DND-41 (cell line): ENCODE data around the gene TSPEAR.

Experiments
- ATAC-seq: fragments of 200-7000 bp; cut with Tn5 transposase; 3 replicates; pipeline ENCODE4 v1.9.1; 2021; ENCODE audit warnings: low read depth; ENCODE audit not compliant: insufficient read depth
- DNase-seq: peaks from one replicate; pipeline ENCODE4 v3.0.0-alpha.2; 2020
- H2AFZ ChIP-seq: 2 replicates; pipeline ENCODE4 v1.6.0; 2012; ENCODE audit warnings: low read depth, low read length
- H3K27ac ChIP-seq: 2 replicates; pipeline ENCODE4 v1.5.1; 2012; ENCODE audit warnings: low read length, inconsistent platforms
- H3K27me3 ChIP-seq: fragments of 200-600 bp; sonication (generic); 2 replicates; pipeline ENCODE4 v1.6.0; 2012; ENCODE audit warnings: low read length, mild to moderate bottlenecking, inconsistent platforms; ENCODE audit not compliant: insufficient read depth, poor library complexity
- H3K36me3 ChIP-seq: 2 replicates; pipeline ENCODE4 v1.5.1; 2012; ENCODE audit warnings: low read length, inconsistent platforms; ENCODE audit not compliant: insufficient read depth
- H3K4me1 ChIP-seq: 2 replicates; pipeline ENCODE4 v1.5.1; 2012; ENCODE audit warnings: mild to moderate bottlenecking, low read length; ENCODE audit not compliant: insufficient read depth
- H3K4me2 ChIP-seq: 2 replicates; pipeline ENCODE4 v1.6.0; 2012; ENCODE audit warnings: mild to moderate bottlenecking, moderate library complexity, low read length, inconsistent platforms; ENCODE audit not compliant: insufficient read depth
- H3K4me3 ChIP-seq, 2 experiments: fragments of 200-600 bp in 1 of 2; shearing (Covaris generic) in 1 of 2; 2 replicates each; pipeline ENCODE4 v1.5.1; 2012 to 2016; ENCODE audit warnings: inconsistent platforms in 2 of 2, low read length in 2 of 2, mild to moderate bottlenecking in 2 of 2, low read depth in 1 of 2, moderate library complexity in 1 of 2
- H3K79me2 ChIP-seq: 2 replicates; pipeline ENCODE4 v1.6.0; 2012; ENCODE audit warnings: low read length, inconsistent platforms; ENCODE audit not compliant: insufficient read depth
- H3K9ac ChIP-seq: 2 replicates; pipeline ENCODE4 v1.6.0; 2012; ENCODE audit warnings: low read depth, mild to moderate bottlenecking, inconsistent platforms, low read length, moderate library complexity
- H3K9me3 ChIP-seq: 2 replicates; pipeline ENCODE4 v1.5.1; 2012; ENCODE audit warnings: low read length, moderate library complexity, mild to moderate bottlenecking, inconsistent platforms; ENCODE audit not compliant: insufficient read depth, severe bottlenecking
- H4K20me1 ChIP-seq: 2 replicates; pipeline ENCODE4 v1.6.0; 2012; ENCODE audit warnings: low read length; ENCODE audit not compliant: insufficient read depth
- EZH2 ChIP-seq: IDR thresholded peaks from 3 replicates; pipeline ENCODE4 v1.6.1; 2012; ENCODE audit warnings: borderline replicate concordance, low read depth, mild to moderate bottlenecking, moderate library complexity, low read length, inconsistent platforms; ENCODE audit not compliant: severe bottlenecking
- TF ChIP-seq, protein P1 (sequence below): IDR thresholded peaks from 2 replicates; pipeline ENCODE4 v1.5.1; 2012; ENCODE audit warnings: borderline replicate concordance, low read length, moderate library complexity, mild to moderate bottlenecking; ENCODE audit not compliant: poor library complexity, severe bottlenecking; ENCODE audit errors: extremely low read depth

The TSPEAR gene

GRCh38 chr21:44511219-44511937, 200.0 kb downstream of the TSPEAR start:
- Histone ChIP-seq H3K4me3 (no peak overlapping the region), H3K79me2 (no peaks in the 10 kb centered on the region), H3K4me1 (peaks cover 4% of the 10 kb centered on the region), H3K9ac (no peak overlapping the region), H3K36me3 (no peaks in the 10 kb centered on the region), H3K4me2 (no peak overlapping the region), H3K27me3 (no peaks in the 10 kb centered on the region), H4K20me1 (0 out of 2 replicates have a peak, but pooled peaks cover 9% of the 10 kb centered on the region), H2AFZ (no peak overlapping the region), H3K9me3 (no peaks in the 10 kb centered on the region), H3K27ac (no peak overlapping the region)
- DNase-seq, result no peak
- TF ChIP-seq EZH2, result no peak
- TF ChIP-seq, protein P1, sequence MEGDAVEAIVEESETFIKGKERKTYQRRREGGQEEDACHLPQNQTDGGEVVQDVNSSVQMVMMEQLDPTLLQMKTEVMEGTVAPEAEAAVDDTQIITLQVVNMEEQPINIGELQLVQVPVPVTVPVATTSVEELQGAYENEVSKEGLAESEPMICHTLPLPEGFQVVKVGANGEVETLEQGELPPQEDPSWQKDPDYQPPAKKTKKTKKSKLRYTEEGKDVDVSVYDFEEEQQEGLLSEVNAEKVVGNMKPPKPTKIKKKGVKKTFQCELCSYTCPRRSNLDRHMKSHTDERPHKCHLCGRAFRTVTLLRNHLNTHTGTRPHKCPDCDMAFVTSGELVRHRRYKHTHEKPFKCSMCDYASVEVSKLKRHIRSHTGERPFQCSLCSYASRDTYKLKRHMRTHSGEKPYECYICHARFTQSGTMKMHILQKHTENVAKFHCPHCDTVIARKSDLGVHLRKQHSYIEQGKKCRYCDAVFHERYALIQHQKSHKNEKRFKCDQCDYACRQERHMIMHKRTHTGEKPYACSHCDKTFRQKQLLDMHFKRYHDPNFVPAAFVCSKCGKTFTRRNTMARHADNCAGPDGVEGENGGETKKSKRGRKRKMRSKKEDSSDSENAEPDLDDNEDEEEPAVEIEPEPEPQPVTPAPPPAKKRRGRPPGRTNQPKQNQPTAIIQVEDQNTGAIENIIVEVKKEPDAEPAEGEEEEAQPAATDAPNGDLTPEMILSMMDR, result no peak
- ATAC-seq, result no peak

DNA sequence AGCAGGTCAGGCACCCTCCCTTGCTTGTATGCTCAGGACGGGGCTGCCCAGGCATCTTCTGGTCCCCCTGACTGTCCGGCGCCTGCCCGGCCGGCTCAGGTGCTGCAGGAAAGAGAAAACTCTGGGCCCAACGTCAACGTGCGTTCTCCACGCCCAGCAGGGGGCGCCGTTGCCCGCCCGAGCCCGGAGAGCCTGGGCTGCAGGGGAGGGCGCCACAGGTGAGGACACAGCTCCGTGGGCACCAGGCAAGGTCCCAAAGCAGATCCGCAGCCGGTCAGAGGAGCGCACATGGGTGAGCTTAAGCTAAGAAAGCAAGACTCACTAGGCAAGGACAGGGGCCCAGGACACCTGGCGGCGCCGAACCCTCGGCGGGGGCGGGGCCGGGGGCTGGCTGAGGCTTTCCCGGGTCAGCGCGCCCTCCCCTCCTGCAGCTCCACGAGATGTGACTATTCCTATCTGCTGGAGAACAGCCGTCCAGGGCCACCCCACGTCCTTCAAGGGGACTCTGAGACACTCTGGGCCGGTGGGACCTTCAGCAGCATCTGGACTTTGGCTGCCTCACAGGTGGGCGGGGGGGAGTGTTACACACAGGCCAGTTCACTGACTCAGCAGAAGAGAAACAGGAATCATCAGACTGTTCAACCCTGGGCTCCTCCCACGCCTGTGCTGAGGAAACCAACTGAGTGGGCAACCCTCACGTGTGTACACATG, 200.7 kb downstream of the TSPEAR start:
- Histone ChIP-seq H3K79me2 (no peaks in the 10 kb centered on the region), H3K4me2 (0 out of 2 replicates have a peak overlapping the region, but pooled peaks have one; percentile 31), H2AFZ (no peak overlapping the region), H3K4me3 (no peak overlapping the region), H3K27ac (no peak overlapping the region), H4K20me1 (0 out of 2 replicates have a peak, but pooled peaks cover 9% of the 10 kb centered on the region), H3K9me3 (no peaks in the 10 kb centered on the region), H3K4me1 (peaks cover 4% of the 10 kb centered on the region), H3K27me3 (no peaks in the 10 kb centered on the region), H3K36me3 (no peaks in the 10 kb centered on the region), H3K9ac (no peak overlapping the region)
- DNase-seq, result peak; percentile 54
- TF ChIP-seq, protein P1, result peak; percentile 90
- no peak for TF ChIP-seq EZH2
- peak; percentile 84 for ATAC-seq

- H3K4me2 ChIP-seq, result no peak overlapping the region
- H3K27ac ChIP-seq, result no peak overlapping the region
- no peaks in the 10 kb centered on the region for H3K79me2 ChIP-seq
- no peak for TF ChIP-seq EZH2
- TF ChIP-seq, protein P1, result no peak
- no peaks in the 10 kb centered on the region for H3K36me3 ChIP-seq
- no peak overlapping the region for H3K9ac ChIP-seq
- H4K20me1 ChIP-seq, result 0 out of 2 replicates have a peak, but pooled peaks cover 9% of the 10 kb centered on the region
- DNase-seq (no peak), ATAC-seq (peak; percentile 8; the same call in 1 of the 3 replicates)
- H3K4me3 ChIP-seq, result no peak overlapping the region
- peaks cover 4% of the 10 kb centered on the region for H3K4me1 ChIP-seq
- H2AFZ ChIP-seq, result no peak overlapping the region
- H3K27me3 ChIP-seq, result no peaks in the 10 kb centered on the region
- H3K9me3 ChIP-seq, result no peaks in the 10 kb centered on the region
Observed at GRCh38 chr21:44510109-44510507, 201.3 kb downstream of the TSPEAR start.
